Activated T-cell treated with anti-CD3 and anti-CD28 coated beads, Interleukin-2, amount 50 U/mL, for 72 hours (primary cell): ENCODE data around the gene TMC5. TPM values are rescaled to one million over a fixed set of nuclear protein-coding genes. Genes with fewer than 3 reads are reported as not detected.
"Not testable (repeated sequence)": the region's sequence is repeated elsewhere in the genome, so short reads cannot be mapped to it uniquely, and the experiment has no call there.

Source experiments
- ATAC-seq, 2 donors: fragments of 150-1000 bp; cut with Tn5 transposase; replicated peaks in 1 of 2; 2 replicates each; pipeline ENCODE4 v1.10.0; 2021; ENCODE audit warnings: moderate library complexity in 2 of 2, mild to moderate bottlenecking in 1 of 2
- DNase-seq, 2 donors: peaks; one replicate each; pipeline ENCODE4 v3.0.0; 2021 to 2022; ENCODE audit warnings: mixed read lengths in 1 of 2
- H3K27ac Mint-ChIP-seq: one replicate; pipeline ENCODE4 v1.8.0; 2022; ENCODE audit warnings: mild to moderate bottlenecking, moderate library complexity, mixed read lengths
- H3K27me3 Mint-ChIP-seq: one replicate; pipeline ENCODE4 v1.8.0; 2022; ENCODE audit warnings: low read depth, mixed read lengths
- H3K36me3 Mint-ChIP-seq, 2 donors: one replicate each; pipeline ENCODE4 v1.8.0; 2022; ENCODE audit warnings: mixed read lengths in 2 of 2, mild to moderate bottlenecking in 1 of 2; ENCODE audit not compliant: insufficient read depth in 2 of 2
- H3K4me1 Mint-ChIP-seq: one replicate; pipeline ENCODE4 v1.8.0; 2022; ENCODE audit warnings: low read depth, mixed read lengths
- H3K4me3 Mint-ChIP-seq, 2 donors: one replicate each; pipeline ENCODE4 v1.8.0; 2022; ENCODE audit warnings: mild to moderate bottlenecking in 2 of 2, mixed read lengths in 2 of 2, moderate library complexity in 2 of 2
- H3K9me3 Mint-ChIP-seq, 2 donors: one replicate each; pipeline ENCODE4 v1.8.0; 2022; ENCODE audit warnings: mixed read lengths in 2 of 2
- total RNA-seq, 2 donors: library from RNA; stranded (reverse); gene quantifications; one replicate each; pipeline ENCODE4 v1.2.3, GENCODE V29; 2022

The TMC5 gene, protein sequence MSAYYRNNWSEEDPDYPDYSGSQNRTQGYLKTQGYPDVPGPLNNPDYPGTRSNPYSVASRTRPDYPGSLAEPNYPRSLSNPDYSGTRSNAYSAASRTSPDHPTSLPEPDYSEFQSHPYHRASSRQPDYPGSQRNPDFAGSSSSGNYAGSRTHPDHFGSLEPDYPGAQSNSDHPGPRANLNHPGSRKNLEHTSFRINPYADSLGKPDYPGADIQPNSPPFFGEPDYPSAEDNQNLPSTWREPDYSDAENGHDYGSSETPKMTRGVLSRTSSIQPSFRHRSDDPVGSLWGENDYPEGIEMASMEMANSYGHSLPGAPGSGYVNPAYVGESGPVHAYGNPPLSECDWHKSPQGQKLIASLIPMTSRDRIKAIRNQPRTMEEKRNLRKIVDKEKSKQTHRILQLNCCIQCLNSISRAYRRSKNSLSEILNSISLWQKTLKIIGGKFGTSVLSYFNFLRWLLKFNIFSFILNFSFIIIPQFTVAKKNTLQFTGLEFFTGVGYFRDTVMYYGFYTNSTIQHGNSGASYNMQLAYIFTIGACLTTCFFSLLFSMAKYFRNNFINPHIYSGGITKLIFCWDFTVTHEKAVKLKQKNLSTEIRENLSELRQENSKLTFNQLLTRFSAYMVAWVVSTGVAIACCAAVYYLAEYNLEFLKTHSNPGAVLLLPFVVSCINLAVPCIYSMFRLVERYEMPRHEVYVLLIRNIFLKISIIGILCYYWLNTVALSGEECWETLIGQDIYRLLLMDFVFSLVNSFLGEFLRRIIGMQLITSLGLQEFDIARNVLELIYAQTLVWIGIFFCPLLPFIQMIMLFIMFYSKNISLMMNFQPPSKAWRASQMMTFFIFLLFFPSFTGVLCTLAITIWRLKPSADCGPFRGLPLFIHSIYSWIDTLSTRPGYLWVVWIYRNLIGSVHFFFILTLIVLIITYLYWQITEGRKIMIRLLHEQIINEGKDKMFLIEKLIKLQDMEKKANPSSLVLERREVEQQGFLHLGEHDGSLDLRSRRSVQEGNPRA
- not detected for total RNA-seq

DNA sequence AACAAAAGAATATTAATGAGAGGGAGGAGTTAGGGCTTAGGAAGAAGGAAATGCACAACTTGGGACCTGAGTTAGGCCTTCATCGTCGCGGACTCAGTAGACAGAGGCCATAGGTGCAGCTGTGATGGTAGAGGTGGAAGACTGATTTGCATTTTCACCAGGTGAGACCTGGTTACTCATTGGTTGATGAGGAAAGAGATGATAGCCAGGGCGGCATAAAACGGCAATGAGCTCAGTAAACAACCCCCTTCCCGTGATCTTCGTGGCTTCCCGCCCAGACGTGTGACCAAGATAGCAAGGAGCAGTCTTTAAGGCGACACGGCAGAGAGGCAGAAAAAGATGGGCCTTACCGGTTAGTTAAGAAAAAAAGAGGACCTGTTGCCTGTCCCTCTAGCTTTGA is at the start of gene TMC5:
Gene TMC5 (plus strand): TSS at position 244 of the 400 bp plus-strand sequence. CDS start 22,156 bp downstream, outside the sequence.
- peaks cover 3 to 4% of the 10 kb centered on the region in 2 donors for H3K36me3 Mint-ChIP-seq
- no peak for DNase-seq
- H3K27me3 Mint-ChIP-seq = peaks cover 23% of the 10 kb centered on the region
- no peak for ATAC-seq
- H3K27ac Mint-ChIP-seq = no peak within 1 kb of the TSS
- no peak within 1 kb of the TSS for H3K4me3 Mint-ChIP-seq
- H3K9me3 Mint-ChIP-seq = peaks cover 4 to 7% of the 10 kb centered on the region in 2 donors
- H3K4me1 Mint-ChIP-seq = no peaks in the 10 kb centered on the region

DNA sequence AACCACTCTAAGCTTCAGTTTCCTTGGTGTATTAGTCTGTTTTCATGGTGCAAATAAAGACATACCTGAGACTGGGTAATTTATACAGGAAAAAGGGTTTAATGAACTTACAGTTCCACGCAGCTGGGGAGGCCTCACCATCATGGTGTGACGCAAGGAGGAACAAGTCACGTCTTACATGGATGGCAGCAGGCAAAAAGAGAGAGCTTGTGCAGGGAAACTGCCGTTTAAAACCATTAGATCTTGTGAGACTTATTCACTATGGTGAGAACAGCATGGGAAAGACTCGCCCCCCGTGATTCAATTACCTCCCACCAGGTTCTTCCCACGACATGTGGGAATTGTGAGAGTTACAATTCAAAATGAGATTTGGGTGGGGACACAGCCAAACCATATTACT is 45.1 kb upstream of the TMC5 start:
- not testable (repeated sequence) for H3K27me3 Mint-ChIP-seq, ATAC-seq, H3K36me3 Mint-ChIP-seq, H3K4me1 Mint-ChIP-seq, H3K4me3 Mint-ChIP-seq, H3K9me3 Mint-ChIP-seq, DNase-seq, H3K27ac Mint-ChIP-seq

DNA sequence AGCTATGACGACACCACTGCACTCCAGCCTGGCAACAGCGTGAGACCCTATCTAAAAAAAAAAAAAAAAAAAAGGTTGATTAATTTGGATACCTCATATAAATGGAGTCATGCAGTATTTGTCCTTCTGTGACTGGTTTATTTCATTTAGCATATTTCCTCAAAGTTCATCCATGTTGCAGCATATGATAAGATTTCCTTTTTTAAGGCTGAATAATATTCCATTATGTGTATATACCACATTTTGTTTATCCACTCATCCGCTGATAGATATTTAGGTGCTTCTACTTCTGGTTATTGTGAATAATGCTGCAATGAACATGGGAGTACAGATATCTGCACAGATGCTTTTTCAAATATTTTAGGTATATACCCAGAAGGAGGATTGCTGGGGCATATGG is 43.3 kb upstream of the TMC5 start:
- no peaks in the 10 kb centered on the region for H3K36me3 Mint-ChIP-seq
- no peak overlapping the region for H3K4me3 Mint-ChIP-seq
- no peak for ATAC-seq
- DNase-seq = no peak
- no peaks in the 10 kb centered on the region for H3K9me3 Mint-ChIP-seq
- H3K27me3 Mint-ChIP-seq = no peaks in the 10 kb centered on the region
- H3K27ac Mint-ChIP-seq = no peak overlapping the region
- no peaks in the 10 kb centered on the region for H3K4me1 Mint-ChIP-seq

DNA sequence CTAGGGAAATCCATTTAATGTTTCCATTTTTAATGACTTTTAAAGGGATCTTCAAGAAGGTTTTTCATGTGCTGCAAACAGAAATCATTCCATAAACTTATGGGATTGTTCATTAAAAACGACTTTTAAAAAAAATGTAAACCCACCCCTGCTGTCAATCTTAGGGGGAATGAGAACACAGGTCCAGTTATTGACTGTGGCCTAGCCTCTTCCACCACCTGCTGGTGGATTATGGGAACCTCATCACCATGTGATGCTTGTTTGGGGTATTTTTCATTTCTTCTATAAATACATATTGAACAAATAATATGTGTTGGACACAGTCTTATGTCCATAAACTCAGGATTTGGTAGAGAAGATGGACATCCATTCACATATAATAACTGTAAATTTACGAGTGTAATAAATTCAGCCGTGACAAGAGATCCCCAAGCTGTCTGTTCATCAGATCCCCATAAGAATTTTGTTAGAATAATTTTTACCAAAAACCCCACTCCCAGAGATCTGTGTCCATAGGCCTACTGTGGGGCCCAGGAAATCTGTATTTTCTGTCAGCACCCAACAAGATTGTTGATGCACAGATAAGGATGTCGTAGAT is 42.0 kb upstream of the TMC5 start:
- no peaks in the 10 kb centered on the region for H3K4me1 Mint-ChIP-seq
- ATAC-seq (peak in 1 of 2 donors; percentile 43), DNase-seq (peak; percentile 18 to 21)
- no peak overlapping the region for H3K4me3 Mint-ChIP-seq
- H3K27me3 Mint-ChIP-seq = no peaks in the 10 kb centered on the region
- H3K9me3 Mint-ChIP-seq = no peaks in the 10 kb centered on the region
- H3K36me3 Mint-ChIP-seq = no peaks in the 10 kb centered on the region
- H3K27ac Mint-ChIP-seq = no peak overlapping the region

DNA sequence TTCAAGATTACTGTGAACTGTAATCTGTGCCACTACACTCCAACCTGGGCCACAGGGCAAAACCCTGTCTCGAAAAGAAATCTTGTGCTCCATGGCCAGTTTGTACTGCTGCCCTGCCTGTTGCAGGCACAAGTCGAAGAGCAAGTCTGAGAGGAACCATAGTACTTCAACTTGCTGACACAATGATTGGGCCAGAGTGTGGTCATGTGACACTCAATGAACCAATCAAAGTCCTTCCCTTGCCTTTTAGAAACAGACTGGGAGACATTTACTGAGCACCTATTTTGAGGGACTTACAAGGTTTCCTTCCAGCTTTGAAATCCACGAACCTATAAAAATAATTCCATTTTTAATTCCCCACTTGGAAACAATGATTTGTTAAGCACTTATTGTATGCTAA is 39.8 kb upstream of the TMC5 start:
- no peaks in the 10 kb centered on the region for H3K36me3 Mint-ChIP-seq
- ATAC-seq = no peak
- no peak overlapping the region for H3K4me3 Mint-ChIP-seq
- no peaks in the 10 kb centered on the region for H3K9me3 Mint-ChIP-seq
- no peak overlapping the region for H3K27ac Mint-ChIP-seq
- no peaks in the 10 kb centered on the region for H3K4me1 Mint-ChIP-seq
- peaks cover 15% of the 10 kb centered on the region for H3K27me3 Mint-ChIP-seq
- no peak for DNase-seq

DNA sequence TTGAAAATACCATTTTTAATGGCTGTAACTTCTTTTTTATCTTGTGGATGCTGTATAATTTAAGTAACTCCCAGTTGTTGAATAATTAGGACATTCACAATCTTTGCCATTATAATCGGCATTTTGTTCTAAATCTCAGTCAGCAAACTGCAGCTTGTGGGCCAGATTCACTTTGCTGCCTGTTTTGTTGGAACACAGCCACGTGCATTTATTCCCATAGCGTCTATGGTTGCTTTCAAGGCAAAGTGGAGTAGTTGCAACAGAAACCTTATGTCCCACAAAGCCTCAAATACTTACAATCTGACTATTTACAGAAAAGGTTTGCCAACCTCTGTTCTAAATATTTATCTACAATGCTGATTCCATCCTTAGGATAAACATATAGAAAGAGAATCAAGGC is 39.2 kb upstream of the TMC5 start:
- Mint-ChIP-seq H3K9me3 (no peaks in the 10 kb centered on the region), H3K36me3 (no peaks in the 10 kb centered on the region), H3K27me3 (peaks cover 19% of the 10 kb centered on the region), H3K4me1 (no peaks in the 10 kb centered on the region), H3K4me3 (no peak overlapping the region), H3K27ac (no peak overlapping the region)
- DNase-seq = no peak
- no peak for ATAC-seq

DNA sequence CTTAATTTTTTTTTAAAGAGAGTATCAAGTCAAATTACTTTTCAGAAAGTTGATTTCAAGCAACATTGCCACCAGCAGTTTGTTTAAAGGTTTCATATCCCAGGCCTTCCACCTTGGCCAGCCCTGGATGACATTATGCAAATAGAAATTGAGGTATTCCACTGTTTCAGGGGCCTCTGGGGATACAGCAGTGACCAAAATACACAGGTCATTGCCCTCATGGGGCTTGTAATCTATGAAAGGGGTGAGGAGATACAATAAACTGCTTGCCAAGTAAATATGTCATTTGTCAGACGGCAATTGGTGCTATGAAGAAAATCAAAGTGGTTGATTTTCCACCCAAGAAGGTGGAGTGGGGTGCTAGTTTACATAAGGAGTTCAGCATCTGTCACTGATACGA is 37.8 kb upstream of the TMC5 start:
- H3K36me3 Mint-ChIP-seq = no peaks in the 10 kb centered on the region
- H3K9me3 Mint-ChIP-seq = no peaks in the 10 kb centered on the region
- peaks cover 19% of the 10 kb centered on the region for H3K27me3 Mint-ChIP-seq
- no peak overlapping the region for H3K27ac Mint-ChIP-seq
- no peaks in the 10 kb centered on the region for H3K4me1 Mint-ChIP-seq
- no peak for DNase-seq
- H3K4me3 Mint-ChIP-seq = peak overlapping the region in 1 of 2 donors; percentile 5
- ATAC-seq = no peak

DNA sequence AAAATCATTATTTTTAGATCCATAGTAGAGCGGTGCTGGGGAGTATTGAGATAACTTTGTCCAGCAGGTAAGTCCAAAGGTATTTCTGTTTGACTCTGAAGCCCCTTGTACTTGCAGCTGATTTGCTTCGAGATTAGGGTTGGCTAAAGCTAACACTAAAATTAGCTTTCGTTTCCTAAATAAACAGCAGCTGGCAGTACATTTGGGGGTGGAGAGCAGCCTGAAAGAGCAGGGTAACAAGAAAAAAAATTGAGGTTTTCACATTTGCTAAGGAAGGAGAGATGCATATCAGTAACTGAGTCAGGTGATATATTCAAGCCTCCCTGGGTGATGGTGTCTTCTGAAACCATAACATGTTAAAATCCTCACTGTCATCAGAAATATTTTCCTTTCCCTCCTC is 37.4 kb upstream of the TMC5 start:
- Mint-ChIP-seq H3K27me3 (peaks cover 19% of the 10 kb centered on the region), H3K27ac (no peak overlapping the region), H3K4me1 (no peaks in the 10 kb centered on the region), H3K36me3 (no peaks in the 10 kb centered on the region), H3K4me3 (peak overlapping the region in 1 of 2 donors; percentile 5), H3K9me3 (no peaks in the 10 kb centered on the region)
- ATAC-seq (peak in 1 of 2 donors; percentile 39), DNase-seq (no peak)

DNA sequence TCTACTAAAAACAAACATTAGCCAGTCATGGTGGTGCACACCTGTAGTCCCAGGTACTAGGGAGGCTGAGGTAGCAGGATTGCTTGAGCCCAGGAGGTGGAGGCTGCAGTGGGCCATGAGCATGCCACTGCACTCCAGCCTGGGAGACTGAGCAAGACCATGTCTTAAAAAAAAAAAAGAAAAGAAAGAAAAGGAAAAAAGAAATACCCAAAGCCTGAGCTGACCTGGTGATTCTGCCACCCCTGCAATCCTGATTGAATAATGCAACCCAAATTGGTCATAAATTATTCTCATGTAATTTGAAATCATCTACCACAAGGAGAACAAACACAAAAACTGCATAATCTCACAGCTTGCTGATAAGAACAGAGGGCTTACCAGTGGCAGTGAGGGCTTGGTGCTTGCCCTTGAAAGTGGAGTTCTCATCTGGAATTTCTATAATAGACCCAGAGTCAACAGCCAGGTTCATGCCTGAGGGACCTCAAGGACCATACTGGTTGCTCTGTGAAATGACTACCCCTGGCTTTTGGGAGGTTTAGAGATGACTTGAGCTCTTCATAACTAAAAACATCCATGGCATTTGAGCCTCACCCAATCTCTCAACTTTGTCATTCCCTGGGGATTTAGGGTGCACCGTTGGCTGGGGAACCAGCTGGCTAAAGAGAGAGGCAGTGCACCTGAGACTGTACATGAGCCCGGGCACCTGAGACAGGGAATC is 35.4 kb upstream of the TMC5 start:
- ATAC-seq (no peak), DNase-seq (no peak)
- Mint-ChIP-seq H3K4me1 (no peaks in the 10 kb centered on the region), H3K36me3 (no peaks in the 10 kb centered on the region), H3K27me3 (peaks cover 19% of the 10 kb centered on the region), H3K9me3 (no peaks in the 10 kb centered on the region), H3K4me3 (no peak overlapping the region), H3K27ac (no peak overlapping the region)

DNA sequence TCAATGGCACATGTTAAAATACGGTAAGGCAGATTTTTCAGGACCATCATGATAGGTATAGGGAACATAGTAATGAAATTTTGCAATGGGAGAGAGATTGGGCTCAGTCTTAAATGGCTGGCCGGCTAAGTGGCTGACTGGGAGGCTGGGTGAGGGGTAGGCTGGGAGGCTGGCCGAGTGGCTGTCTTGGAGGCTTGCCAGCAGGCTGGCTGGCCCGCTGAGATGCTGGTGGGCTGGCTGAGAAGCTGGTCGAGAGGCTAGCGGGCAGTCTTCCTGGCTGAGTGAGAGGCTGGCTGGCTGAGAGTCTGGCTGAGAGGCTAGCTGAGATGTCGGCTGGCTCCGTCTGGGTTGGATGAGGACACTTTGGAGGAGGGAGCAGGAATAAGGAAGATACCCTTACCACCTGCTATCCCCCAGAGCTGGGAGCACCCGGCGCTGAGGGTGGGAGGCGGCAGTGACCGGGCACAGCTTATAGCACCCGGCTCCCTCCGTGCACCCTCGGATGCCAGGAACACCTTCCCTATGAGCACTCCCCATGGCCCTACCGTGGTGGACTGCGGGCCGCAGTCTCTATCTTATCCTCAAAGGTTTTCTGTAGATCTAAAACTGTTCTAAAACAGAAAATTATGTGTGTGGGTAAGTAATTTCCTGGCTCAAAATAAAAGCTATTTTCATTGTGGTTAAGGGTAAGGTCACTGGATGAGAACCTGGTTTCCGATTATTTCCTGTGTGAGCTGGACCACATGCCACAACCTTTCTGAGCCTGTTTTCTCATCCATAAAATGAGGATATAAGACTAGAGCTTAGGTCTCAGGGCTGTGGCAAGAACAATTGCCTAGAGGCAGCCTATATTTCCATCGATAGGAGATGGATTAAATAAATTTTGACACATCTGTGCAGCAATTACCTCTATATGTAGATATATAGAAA is 34.5 kb upstream of the TMC5 start:
- no peaks in the 10 kb centered on the region for H3K9me3 Mint-ChIP-seq
- no peaks in the 10 kb centered on the region for H3K36me3 Mint-ChIP-seq
- H3K4me1 Mint-ChIP-seq = no peaks in the 10 kb centered on the region
- no peak overlapping the region for H3K27ac Mint-ChIP-seq
- H3K4me3 Mint-ChIP-seq = no peak overlapping the region
- DNase-seq (no peak), ATAC-seq (no peak)
- peaks cover 19% of the 10 kb centered on the region for H3K27me3 Mint-ChIP-seq

DNA sequence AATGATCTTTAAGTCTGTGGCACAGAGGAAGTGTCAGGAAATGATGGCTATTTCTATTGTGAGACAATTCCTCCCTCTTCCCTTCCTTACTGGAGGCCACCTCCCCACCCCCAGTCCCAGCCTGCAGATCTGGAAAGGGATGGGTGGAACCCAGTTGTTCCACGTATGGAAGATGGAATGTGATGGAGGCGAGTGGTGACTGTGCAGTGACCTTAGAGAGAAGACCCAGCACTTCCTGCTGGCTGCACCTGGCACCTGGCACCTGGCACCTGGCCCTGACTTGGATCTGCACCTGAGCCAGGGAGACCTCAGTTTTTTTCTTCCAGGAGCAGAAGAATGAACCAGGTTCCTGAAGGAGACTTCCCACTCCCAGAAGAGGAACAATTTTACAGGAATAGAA is 33.0 kb upstream of the TMC5 start:
- H3K27ac Mint-ChIP-seq = no peak overlapping the region
- no peaks in the 10 kb centered on the region for H3K4me1 Mint-ChIP-seq
- no peak overlapping the region for H3K4me3 Mint-ChIP-seq
- no peak for DNase-seq
- H3K9me3 Mint-ChIP-seq = no peaks in the 10 kb centered on the region
- no peaks in the 10 kb centered on the region for H3K36me3 Mint-ChIP-seq
- ATAC-seq = no peak
- peaks cover 29% of the 10 kb centered on the region for H3K27me3 Mint-ChIP-seq

DNA sequence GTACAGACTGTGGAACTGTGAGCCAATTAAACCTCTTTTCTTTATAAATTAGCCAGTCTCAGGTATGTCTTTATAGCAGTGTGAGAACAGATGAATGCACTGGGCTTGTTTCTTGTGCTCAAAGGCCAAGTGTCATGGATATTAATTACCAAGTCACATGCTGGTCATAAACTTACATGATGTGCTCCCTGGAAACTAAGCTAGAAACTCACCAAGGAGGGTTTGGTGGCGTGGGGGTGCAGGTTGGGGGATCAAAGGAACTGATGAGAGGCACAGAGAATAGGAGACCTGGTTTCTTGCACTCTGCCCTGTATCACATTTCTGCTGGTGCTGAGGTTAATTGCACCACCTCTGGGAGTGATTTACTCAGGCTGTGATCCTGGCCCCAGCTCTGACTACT is 31.2 kb upstream of the TMC5 start:
- Mint-ChIP-seq H3K27ac (no peak overlapping the region), H3K36me3 (no peaks in the 10 kb centered on the region), H3K4me1 (no peaks in the 10 kb centered on the region), H3K4me3 (no peak overlapping the region), H3K9me3 (no peaks in the 10 kb centered on the region), H3K27me3 (peaks cover 24% of the 10 kb centered on the region)
- DNase-seq = no peak
- no peak for ATAC-seq
